GM12878 (cell line): ENCODE data around the gene PRDM16. TPM values are rescaled to one million over a fixed set of nuclear protein-coding genes. Genes with fewer than 3 reads are reported as not detected.

Source experiments
- ATAC-seq: fragments of 200-7000 bp; cut with Tn5 transposase; 3 replicates; pipeline ENCODE4 v1.9.1; 2020; ENCODE audit warnings: mild to moderate bottlenecking, moderate library complexity
- BruUV-seq: library from RNA; stranded (reverse); fragments of 400-500 nt; replicated peaks from 2 replicates; lab custom pipeline; 2021; lab: Mats Ljungman, UMichigan
- CTCF ChIA-PET: fragments of 300-600 bp; sonication (Branson Sonifier 250); formaldehyde crosslinking; extraction: SDS; loops from one replicate; lab custom pipeline; 2021; ENCODE audit warnings: inconsistent platforms; lab: Yijun Ruan, JAX
- POLR2A ChIA-PET: fragments of 350-600 bp; formaldehyde crosslinking; extraction: SDS; loops from one replicate; lab custom pipeline; 2021; ENCODE audit warnings: inconsistent platforms; lab: Charles Lee
- RAD21 ChIA-PET: fragments of 300-600 bp; sonication (Branson Sonifier 250); formaldehyde crosslinking; loops from one replicate; lab custom pipeline; 2023; ENCODE audit warnings: antibody characterized with exemption; ENCODE audit not compliant: unreplicated experiment; lab: Charles Lee
- SMC1A ChIA-PET: fragments of 300-600 bp; sonication (Branson Sonifier 250); formaldehyde crosslinking; loops from one replicate; lab custom pipeline; 2023; ENCODE audit not compliant: unreplicated experiment, uncharacterized antibody; lab: Charles Lee
- DNase-seq: peaks from one replicate; pipeline ENCODE4 v3.0.0-alpha.2; 2011; ENCODE audit warnings: low read depth, low spot score
- FAIRE-seq: peaks from 3 replicates; lab custom pipeline; 2011; peaks lifted over from hg19 to GRCh38; lab: Jason Lieb, UNC
- H2AFZ ChIP-seq: 2 replicates; pipeline ENCODE4 v1.6.0; 2011; ENCODE audit warnings: low read depth, low read length, control low read depth; ENCODE audit not compliant: control insufficient read depth
- H3K27ac ChIP-seq: 2 replicates; pipeline ENCODE4 v1.5.1; 2011; ENCODE audit warnings: control low read depth; ENCODE audit not compliant: control insufficient read depth, insufficient read depth
- H3K27me3 ChIP-seq, 2 experiments: replicated peaks in 1 of 2; 2 replicates each; pipeline versions ENCODE4 v1.6.0 to v1.6.1; 2011; ENCODE audit warnings: low read length in 1 of 2; ENCODE audit not compliant: control insufficient read depth in 2 of 2, insufficient read depth in 2 of 2
- H3K36me3 ChIP-seq, 2 experiments: 2 replicates each; pipeline ENCODE4 v1.5.1; 2011; ENCODE audit warnings: low read length in 1 of 2; ENCODE audit not compliant: control insufficient read depth in 2 of 2, insufficient read depth in 2 of 2
- H3K4me1 ChIP-seq: 2 replicates; pipeline ENCODE4 v1.6.1; 2011; ENCODE audit warnings: mild to moderate bottlenecking, low read length, moderate library complexity, mixed read lengths; ENCODE audit not compliant: control insufficient read depth, insufficient read depth
- H3K4me2 ChIP-seq: 2 replicates; pipeline ENCODE4 v1.6.0; 2011; ENCODE audit warnings: control low read depth; ENCODE audit not compliant: control insufficient read depth, insufficient read depth
- H3K4me3 ChIP-seq: fragments of 200-600 bp; sonication (generic); 2 replicates; pipeline ENCODE4 v1.5.1; 2016
- H3K79me2 ChIP-seq: 2 replicates; pipeline ENCODE4 v1.6.0; 2011; ENCODE audit warnings: low read length; ENCODE audit not compliant: control insufficient read depth, insufficient read depth
- H3K9ac ChIP-seq: 2 replicates; pipeline ENCODE4 v1.8.0; 2011; ENCODE audit warnings: low read length, control low read depth, mixed read lengths; ENCODE audit not compliant: control insufficient read depth, insufficient read depth
- H3K9me3 ChIP-seq: replicated peaks from 3 replicates; pipeline ENCODE4 v1.5.1; 2011; ENCODE audit warnings: mild to moderate bottlenecking, low read length; ENCODE audit not compliant: control insufficient read depth, insufficient read depth
- H4K20me1 ChIP-seq: 2 replicates; pipeline ENCODE4 v1.6.0; 2011; ENCODE audit not compliant: control insufficient read depth, insufficient read depth
- BMI1 ChIP-seq: fragments of 450-650 bp; IDR thresholded peaks from 2 replicates; pipeline ENCODE4 v1.6.1; 2016; ENCODE audit warnings: mild to moderate bottlenecking, moderate library complexity, borderline replicate concordance
- CBFB ChIP-seq: IDR thresholded peaks from 2 replicates; pipeline ENCODE4 v1.6.1; 2016; ENCODE audit warnings: antibody characterized with exemption, low read depth
- CEBPZ ChIP-seq: fragments of 150-350 bp; IDR thresholded peaks from 2 replicates; pipeline ENCODE4 v1.6.1; 2016; ENCODE audit warnings: low read depth, low read length
- CHD2 ChIP-seq: IDR thresholded peaks from 2 replicates; pipeline ENCODE4 v1.6.1; 2011; ENCODE audit warnings: low read depth, low read length, improper control_type of control experiment, borderline replicate concordance
- DPF2 ChIP-seq: fragments of 450-650 bp; IDR thresholded peaks from 2 replicates; pipeline ENCODE4 v1.6.1; 2017; ENCODE audit warnings: mild to moderate bottlenecking
- IKZF2 ChIP-seq, 2 experiments: fragments of 450-650 bp; IDR thresholded peaks; 2 replicates each; pipeline ENCODE4 v1.6.1; 2017; ENCODE audit warnings: mild to moderate bottlenecking in 2 of 2, moderate library complexity in 2 of 2
- IRF4 ChIP-seq: IDR thresholded peaks from 2 replicates; pipeline ENCODE4 v1.6.1; 2011; ENCODE audit warnings: low read depth, low read length
- MAX ChIP-seq: IDR thresholded peaks from 2 replicates; pipeline ENCODE4 v1.6.1; 2012; ENCODE audit warnings: low read depth, low read length, improper control_type of control experiment
- NBN ChIP-seq: fragments of 450-650 bp; IDR thresholded peaks from 2 replicates; pipeline ENCODE4 v1.6.1; 2016
- RAD51 ChIP-seq: fragments of 450-650 bp; IDR thresholded peaks from 2 replicates; pipeline ENCODE4 v1.6.1; 2016; ENCODE audit warnings: moderate library complexity, mild to moderate bottlenecking, inconsistent platforms
- SMAD1 ChIP-seq: fragments of 450-650 bp; IDR thresholded peaks from 2 replicates; pipeline ENCODE4 v1.6.1; 2018; ENCODE audit warnings: mild to moderate bottlenecking, low read depth; ENCODE audit not compliant: partially characterized antibody
- SP1 ChIP-seq: IDR thresholded peaks from one replicate; pipeline ENCODE4 v1.6.1; 2011; ENCODE audit warnings: low read depth, low read length
- WGBS: methylation state at CpG from one replicate; pipeline ENCODE4 v1.1.6; 2016; ENCODE audit warnings: low lambda C conversion rate; ENCODE audit not compliant: insufficient replicate concordance, insufficient coverage; ENCODE audit errors: missing lambda C conversion rate; 5-methylcytosine and 5-hydroxymethylcytosine counted together
- in situ Hi-C: fragments of 300-500 bp; cut with MboI; formaldehyde crosslinking; loops from 9 replicates; pipeline ENCODE4 v1.14.3; 2018; ENCODE audit warnings: mixed read lengths
- intact Hi-C: fragments of 100-400 bp; cut with micrococcal nuclease; formaldehyde crosslinking; loops from one replicate; pipeline ENCODE4 v1.14.2; 2022; ENCODE audit not compliant: unreplicated experiment
- polyA plus RNA-seq, 11 experiments: library from polyadenylated mRNA; depleted of rRNA in 4 of 11; unstranded in 6 of 11; stranded (reverse) in 5 of 11; fragments of >200 nt; fragmentation: Nextera tagmentation in 4 of 11; fragmentation: Illumina TruSeq in 1 of 11; extraction: Ambion mirVana in 4 of 11; extraction: Trizol in 1 of 11; gene quantifications; 1 replicate in 1 of 11; 2 replicates in 10 of 11; pipeline versions ENCODE4 v1.2.1 to v1.2.3, GENCODE V29; 2011 to 2016; ENCODE audit warnings: inconsistent platforms in 2 of 11, missing spikeins in 2 of 11, low read depth in 1 of 11
- total RNA-seq, 4 experiments: library from RNA; depleted of rRNA in 3 of 4; stranded (reverse); fragments of >200 nt in 3 of 4; fragmentation: Illumina TruSeq in 1 of 4; extraction: Trizol in 1 of 4; gene quantifications; 2 replicates each; pipeline versions ENCODE4 v1.2.1 to v1.2.3, GENCODE V29; 2013 to 2021

Gene PRDM16
- total and polyA plus RNA-seq, 10 of the 15 experiments (the other 5 are each of a cell fraction or from before 2014, with no cell fraction given), result 0.03 TPM; not detected in 9

GRCh38 chr1:3066250-3066711 is 2.7 kb upstream of the PRDM16 start (continued):
- TF ChIP-seq CEBPZ, result no peak
- no peak for TF ChIP-seq CHD2

- BruUV-seq, result no TSS peak
- SMC1A ChIA-PET, result no interaction called here
- TF ChIP-seq BMI1, result no peak
- TF ChIP-seq SMAD1, result no peak
- no peak for TF ChIP-seq CBFB
- no peak for TF ChIP-seq MAX
- no peak for TF ChIP-seq NBN
- no peak for TF ChIP-seq IRF4
- TF ChIP-seq SP1, result no peak
- no peak for TF ChIP-seq IKZF2 (IDR thresholded peaks at IDR 0.05)
- no peak for TF ChIP-seq DPF2
- TF ChIP-seq RAD51, result no peak
- no peaks in the 10 kb centered on the region for H4K20me1 ChIP-seq
- H3K79me2 ChIP-seq, result no peaks in the 10 kb centered on the region
- RAD21 ChIA-PET, result no interaction called here
- H3K9me3 ChIP-seq, result no peaks in the 10 kb centered on the region
- POLR2A ChIA-PET, result no interaction called here
- H2AFZ ChIP-seq, result no peak overlapping the region
- WGBS, result 47% methylated on average over 10 of the region's 10 CpGs
- intact Hi-C loops (no loop called here), in situ Hi-C loops (no loop called here)
- FAIRE-seq (no peak), DNase-seq (no peak), ATAC-seq (no peak)
- CTCF ChIA-PET, result no interaction called here
- no peaks in the 10 kb centered on the region; a peak in 3 of 4 replicates for H3K27me3 ChIP-seq
- H3K4me2 ChIP-seq, result no peak overlapping the region
- no peaks in the 10 kb centered on the region for H3K4me1 ChIP-seq
- no peak overlapping the region for H3K4me3 ChIP-seq
- no peaks in the 10 kb centered on the region for H3K36me3 ChIP-seq
- H3K9ac ChIP-seq, result no peak overlapping the region
- no peak overlapping the region for H3K27ac ChIP-seq
These were observed 2.2 kb upstream of the PRDM16 start for GRCh38 chr1:3066826-3067225.
